HG03039 (cell line): ENCODE measurements around the gene ELOVL2.

Experiments used
- ATAC-seq: cut with Tn5 transposase; IDR thresholded peaks from one replicate; pipeline ENCODE4 v1.9.1; 2021; ENCODE audit warnings: mild to moderate bottlenecking, moderate library complexity; ENCODE audit not compliant: unreplicated experiment

The ELOVL2 gene

DNA sequence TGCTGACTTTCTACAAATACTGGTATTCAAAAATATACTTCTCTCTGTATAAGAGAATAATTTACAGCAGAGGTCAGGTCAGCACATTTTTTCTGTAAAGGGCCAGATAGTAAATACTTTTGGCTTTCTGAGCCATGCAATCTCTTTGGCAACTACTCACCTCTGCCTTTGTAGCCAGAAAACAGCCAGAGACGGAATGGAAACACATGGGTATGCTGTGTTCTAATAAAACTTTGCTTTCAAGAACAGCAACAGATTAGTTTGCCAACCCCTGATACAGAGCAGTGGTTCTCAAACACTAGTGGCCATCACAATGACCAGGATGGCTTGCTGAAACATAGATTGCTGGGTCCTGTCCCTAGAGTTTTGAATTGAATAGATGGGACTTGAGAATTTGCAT is 111.0 kb downstream of the ELOVL2 start:
- no peak for ATAC-seq
